HG03066 (cell line): Measurements from ENCODE around the gene TESK1.
"Not testable (repeated sequence)": the region's sequence is repeated elsewhere in the genome, so short reads cannot be mapped to it uniquely, and the experiment has no call there.

Source experiments
- ATAC-seq: cut with Tn5 transposase; IDR thresholded peaks from one replicate; pipeline ENCODE4 v1.9.1; 2021; ENCODE audit warnings: low read depth; ENCODE audit not compliant: unreplicated experiment

TESK1 gene

DNA sequence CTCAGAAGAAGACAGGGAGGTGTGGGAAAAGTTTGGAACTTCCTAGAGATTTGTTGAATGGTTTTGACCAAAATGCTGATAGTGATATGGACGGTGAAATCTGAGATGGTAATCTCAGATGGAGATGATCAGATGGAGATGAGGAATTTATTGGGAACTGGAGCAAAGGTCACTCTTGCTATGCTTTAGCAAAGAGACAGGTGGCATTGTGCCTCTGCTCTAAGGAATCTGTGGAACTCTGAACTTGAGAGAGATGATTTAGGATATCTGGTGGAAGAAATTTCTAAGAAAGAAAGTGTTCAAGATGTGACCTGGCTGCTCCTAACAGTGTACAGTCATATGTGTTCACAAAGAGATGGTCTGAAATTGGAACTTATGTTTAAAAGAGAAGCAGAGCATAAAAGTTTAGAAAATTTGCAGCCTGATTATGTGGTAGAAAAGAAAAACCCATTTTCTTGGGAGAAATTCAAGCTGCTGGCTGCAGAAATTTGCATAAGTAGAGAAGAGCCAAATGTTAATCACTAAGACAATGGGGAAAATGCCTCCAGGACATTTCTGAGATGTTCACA, 25.3 kb upstream of the TESK1 start:
- not testable (repeated sequence) for ATAC-seq

DNA sequence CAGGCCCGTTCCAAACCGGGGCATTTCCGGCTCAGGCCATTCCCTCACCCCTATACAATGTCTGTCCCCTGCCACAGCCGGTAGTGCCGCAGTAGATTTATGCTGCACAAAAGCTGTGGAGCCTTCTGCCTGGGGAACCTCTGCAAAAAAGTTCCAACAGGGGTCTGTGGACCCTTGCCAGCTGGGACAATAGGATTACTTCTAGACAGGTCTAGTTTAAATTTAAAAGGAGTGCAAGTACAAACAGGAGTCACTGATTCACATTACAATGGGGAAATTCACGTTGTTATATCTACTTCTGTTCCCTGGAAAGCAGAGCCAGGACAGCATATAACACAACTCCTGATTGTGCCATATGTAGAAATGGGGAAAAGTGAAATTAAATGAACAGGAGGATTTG, 21.5 kb upstream of the TESK1 start:
- not testable (repeated sequence) for ATAC-seq

DNA sequence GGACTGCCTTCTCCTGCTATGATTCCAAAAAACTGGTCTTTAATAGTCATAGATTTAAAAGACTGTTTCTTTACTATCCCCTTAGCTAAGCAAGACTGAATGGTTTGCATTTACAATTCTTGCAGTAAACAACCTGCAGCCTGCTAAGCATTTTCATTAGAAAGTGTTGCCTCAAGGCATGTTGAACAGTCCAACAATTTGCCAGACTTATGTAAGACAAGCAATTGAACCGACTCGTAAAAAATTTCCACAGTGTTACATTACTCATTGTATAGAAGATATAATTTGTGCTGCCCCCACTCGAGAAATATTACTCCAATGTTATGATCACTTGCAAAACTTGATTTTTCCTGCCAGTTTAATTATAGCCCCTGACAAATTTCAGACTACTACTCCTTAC, 20.4 kb upstream of the TESK1 start:
- ATAC-seq, result not testable (repeated sequence)

DNA sequence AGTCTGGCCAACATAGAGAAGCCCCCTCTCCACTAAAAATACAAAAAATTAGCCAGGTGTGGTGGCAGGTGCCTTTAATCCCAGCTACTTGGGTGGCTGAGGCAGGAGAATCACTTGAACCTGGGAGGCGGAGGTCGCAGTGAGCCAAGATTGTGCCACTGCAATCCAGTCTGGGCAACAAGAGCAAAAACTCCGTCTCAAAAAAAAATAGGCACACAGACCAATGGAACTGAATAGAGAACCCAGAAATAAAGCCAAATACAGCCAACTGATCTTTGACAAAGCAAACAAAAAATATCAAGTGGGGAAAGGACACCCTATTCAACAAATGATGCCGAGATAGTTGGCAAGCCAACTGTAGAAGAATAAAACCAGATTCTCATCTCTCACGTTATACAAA, 16.6 kb upstream of the TESK1 start:
- ATAC-seq, result not testable (repeated sequence)

DNA sequence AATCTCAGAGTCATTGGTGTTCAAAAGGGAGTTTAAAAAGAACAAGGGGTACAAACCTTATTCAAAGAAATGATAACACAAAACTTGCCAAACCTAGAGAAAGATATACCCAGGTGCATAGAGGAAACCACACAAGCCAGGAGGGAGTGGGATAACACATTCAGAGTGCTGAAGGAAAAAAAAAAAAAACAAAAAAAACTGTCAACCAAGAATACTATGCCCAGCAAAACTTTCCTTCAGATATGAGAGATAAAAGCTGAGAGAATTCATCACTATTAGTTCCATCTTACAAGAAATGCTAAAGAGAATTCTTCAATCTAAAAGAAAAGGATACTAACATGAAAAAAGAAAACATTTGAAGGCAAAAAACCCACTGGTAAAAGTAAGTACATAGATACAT, 11.5 kb upstream of the TESK1 start:
- no peak for ATAC-seq

DNA sequence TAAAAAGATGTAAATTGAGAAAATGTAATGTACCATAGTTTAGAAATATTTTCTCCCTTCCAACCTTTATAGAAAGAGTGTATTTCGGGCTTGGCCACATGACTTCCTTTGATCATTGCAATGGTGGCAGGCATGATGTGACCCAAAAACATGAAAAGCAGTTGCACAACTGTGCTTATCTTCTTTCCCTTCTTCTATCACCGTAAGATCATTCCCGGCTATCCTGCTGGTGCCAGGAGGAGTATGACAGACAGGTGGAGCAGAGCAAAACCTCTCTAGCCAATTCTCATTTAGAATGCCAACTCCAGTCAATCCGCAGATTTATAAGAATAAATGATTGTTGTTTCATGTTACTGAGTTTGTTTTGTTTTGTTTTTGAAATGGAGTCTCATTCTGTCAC, 10.6 kb upstream of the TESK1 start:
- no peak for ATAC-seq

DNA sequence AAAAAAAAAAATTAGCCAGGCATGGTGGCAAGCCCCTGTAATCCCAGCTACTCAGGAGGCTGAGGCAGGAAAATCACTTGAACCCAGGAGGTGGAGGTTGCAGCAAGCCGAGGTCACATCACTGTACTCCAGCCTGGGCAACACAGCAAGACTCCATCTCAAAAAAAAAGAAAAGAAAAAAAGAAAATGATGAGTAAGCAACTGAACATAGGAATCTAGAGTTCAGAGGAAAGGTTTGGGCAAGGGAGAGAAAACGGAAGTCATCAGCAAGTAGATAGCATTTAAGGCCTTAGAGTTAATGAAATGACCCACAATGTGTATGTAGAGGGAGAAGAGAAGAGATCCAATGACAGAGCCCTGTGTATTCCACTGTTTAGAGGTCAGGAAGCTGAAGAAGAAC, 8.2 kb upstream of the TESK1 start:
- ATAC-seq, result not testable (repeated sequence)

DNA sequence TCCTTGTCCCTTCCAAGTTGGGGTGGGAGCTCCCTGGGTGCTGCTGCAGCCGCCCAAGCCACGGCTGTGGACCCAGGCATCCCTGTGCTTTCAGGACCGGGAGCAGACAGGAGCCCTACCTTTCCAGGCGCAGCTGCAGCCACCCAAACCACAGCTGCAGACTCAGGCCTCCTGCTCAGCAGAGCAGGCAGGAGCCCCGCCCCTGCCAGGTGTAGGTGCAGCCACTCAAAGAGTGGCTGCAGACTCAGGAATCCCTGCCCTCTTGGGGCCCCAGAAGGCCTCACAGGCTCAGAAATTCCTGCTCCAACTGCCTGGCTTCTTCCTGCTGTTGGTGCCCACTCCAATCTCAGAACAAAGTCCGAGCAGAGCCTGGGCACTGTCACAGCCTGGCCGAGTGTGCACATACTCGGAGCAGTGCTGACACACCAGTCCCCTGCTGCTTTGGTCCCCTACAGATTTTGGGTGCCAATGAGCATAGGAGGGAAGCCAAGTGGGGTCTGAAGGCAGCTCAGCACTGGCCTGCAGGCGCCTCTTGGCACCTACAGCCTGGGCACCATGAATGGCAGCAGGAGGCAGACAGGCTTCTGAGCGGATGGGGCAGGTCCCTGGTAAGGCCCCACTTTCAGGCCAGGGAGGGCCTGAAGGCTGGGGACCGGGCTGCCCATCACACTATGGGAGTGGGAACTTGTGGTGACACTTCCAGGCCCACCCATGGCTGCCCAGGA, 6.0 kb upstream of the TESK1 start:
- no peak for ATAC-seq

DNA sequence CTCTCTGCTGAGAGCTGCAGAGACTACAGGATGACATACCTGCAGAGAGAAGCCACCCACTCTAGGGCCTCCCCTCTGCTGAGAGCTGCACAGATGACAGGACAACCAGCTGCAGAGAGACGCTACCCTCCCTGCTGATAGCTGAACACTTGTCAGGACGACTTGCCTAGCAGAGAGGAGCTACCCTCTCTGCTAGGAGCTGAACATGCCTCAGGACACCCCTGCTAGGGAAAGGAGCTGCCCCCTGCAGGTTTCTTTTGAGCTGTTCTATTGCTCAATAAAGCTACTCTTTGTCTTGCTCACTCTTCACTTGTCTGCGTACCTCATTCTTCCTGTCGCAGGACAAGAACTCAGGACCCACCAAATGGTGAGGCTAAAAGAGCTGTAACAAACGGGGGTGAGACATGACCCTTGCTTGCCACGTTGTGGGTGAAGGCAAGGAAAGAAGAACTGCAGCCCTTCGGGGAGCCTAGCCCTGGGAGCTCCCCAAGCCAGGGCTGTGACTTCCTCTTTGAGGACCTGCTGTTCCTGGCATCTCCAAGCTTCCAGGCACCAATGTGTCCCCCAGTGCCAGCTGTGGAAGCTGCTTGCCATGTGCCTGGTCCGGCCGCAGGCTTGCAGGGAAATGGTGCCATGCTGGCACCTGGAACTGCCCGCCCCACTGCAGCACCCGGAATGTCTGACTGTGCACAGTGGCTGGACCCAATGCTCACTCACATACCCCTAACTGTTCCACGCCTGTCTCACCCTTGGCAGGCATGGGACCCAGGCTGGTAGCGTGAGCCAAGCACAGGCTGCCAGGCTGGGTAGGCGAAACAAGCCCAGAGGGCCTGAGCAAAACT, 5.1 kb upstream of the TESK1 start:
- no peak for ATAC-seq

DNA sequence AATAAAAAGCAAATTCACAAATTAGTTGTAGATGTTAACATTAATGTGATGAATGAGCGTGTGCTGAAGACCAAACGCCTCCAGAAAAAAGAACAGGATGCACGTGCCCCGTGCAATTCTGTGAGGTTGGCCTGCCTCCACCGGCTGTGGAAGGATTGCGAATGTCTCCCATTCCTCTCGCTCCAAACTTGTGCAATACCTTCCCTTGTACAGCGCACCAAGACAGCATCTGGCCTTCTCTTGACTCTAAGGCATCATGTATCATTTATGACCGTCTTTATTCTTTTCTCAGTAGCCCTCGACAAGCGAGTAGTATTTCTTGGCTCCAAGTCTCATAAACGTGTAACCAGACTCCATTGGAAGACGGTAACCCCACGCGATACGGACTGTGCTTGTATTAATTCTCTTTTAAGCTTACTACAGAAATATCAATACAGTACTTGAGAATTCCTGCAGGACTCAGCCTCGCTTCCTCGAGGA, 1.5 kb upstream of the TESK1 start:
- ATAC-seq, result no peak

DNA sequence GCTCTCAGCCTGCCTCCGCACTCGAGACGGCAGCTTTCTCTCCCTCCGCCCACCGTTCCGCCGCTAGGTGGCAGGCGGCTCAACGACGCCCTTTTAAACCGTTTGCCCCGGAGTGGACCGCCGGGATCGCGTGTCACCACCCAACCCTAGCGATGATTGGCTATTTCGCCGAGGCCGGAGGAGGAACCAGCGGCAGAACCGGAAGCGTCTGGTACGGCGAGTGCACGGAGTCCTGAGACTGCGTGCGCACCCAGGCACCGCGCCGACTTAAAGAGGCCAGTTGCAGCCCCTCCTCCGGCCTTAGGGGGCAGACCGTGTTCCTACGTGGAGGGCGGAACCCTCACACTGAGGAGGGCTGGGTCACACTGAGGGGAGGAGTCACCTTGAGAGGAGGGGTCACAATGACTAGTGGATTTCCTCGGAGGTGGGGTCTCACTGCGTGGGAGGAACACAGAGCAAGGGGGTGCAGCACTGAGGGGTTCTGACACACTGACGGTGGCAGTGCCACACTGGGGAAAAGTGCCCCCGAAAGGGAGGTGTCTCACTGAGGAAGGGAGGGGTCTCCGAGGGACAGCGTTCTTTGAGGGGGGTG, 980 bp upstream of the TESK1 start:
- peak; percentile 85 for ATAC-seq

DNA sequence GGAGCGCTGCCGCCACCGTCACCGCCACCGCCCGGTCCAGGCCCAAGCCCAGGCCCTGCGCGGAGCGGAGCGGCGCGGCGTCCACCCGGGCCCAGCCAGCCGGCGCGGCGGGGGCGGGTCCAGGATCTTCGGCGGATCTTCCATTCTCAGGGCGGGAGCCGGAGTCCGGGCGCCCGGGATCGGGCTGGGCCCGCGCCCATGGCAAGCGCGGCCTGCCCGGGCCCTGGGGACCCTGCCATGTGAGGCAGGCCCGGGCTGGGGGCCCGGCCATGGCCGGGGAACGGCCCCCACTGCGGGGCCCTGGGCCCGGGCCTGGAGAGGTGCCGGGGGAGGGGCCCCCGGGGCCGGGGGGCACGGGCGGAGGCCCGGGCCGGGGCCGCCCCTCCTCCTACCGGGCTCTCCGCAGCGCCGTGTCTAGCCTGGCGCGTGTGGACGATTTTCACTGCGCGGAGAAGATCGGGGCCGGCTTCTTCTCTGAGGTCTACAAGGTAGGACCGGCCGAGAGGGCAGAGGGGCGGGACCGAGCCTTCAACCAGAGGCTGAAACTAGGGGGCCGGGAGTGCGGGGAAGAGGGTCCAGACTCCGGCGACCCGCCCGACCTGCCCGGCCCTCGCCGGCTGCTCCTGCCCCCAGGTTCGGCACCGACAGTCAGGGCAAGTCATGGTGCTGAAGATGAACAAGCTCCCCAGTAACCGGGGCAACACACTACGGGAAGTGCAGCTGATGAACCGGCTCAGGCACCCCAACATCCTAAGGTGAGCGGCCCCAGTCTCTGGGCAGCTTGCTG, 482 bp downstream of the TESK1 start:
- ATAC-seq, result peak; percentile 3

DNA sequence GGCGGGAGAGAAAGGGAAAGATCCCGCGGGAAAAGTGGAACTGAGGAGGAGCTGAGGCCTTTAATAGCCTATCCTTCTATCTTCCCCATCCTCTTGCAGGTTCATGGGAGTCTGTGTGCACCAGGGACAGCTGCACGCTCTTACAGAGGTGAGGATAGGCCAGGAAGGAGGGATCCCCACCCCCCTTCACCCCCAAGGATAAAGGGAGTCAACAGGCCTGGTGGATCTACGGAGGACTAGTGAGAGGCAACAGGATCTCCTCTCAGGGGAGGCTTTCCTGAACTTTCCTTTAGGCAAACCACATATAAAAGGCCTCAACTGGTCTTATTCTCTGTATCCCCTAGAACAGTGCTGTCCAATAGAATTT, 1.1 kb downstream of the TESK1 start:
- ATAC-seq, result no peak

DNA sequence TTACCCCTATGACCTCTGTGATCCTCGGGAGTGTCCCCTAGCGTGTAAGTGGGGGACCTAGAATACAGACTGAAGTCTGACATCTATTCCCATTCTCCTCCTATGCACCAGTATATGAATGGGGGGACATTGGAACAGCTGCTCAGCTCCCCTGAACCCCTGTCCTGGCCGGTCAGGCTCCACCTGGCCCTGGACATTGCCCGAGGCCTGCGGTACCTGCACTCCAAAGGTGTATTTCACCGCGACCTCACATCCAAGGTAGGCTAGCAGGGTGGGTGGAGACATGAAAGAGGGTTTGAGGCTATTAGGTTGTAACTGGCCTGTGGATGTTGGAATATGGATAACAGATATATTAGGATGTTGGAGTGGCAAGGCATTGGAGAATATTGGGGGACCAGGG, 1.7 kb downstream of the TESK1 start:
- no peak for ATAC-seq

DNA sequence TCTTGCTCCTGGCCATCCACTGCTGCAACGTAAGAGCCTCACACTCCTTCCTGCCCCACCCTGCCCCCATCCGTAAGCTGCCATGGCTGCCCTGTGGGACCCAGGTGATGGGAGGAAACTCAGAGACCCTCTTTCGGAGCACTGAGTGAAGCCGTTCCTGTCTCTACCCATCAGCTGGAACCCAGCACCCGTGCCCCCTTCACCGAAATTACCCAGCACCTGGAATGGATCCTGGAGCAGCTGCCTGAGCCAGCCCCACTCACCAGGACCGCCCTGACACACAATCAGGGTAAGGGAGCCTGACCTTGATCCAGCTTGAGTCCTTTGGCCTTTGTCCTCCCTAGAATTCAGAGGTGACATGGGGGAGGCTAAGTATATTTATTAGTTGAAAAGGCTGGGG, 3.2 kb downstream of the TESK1 start:
- ATAC-seq, result no peak

DNA sequence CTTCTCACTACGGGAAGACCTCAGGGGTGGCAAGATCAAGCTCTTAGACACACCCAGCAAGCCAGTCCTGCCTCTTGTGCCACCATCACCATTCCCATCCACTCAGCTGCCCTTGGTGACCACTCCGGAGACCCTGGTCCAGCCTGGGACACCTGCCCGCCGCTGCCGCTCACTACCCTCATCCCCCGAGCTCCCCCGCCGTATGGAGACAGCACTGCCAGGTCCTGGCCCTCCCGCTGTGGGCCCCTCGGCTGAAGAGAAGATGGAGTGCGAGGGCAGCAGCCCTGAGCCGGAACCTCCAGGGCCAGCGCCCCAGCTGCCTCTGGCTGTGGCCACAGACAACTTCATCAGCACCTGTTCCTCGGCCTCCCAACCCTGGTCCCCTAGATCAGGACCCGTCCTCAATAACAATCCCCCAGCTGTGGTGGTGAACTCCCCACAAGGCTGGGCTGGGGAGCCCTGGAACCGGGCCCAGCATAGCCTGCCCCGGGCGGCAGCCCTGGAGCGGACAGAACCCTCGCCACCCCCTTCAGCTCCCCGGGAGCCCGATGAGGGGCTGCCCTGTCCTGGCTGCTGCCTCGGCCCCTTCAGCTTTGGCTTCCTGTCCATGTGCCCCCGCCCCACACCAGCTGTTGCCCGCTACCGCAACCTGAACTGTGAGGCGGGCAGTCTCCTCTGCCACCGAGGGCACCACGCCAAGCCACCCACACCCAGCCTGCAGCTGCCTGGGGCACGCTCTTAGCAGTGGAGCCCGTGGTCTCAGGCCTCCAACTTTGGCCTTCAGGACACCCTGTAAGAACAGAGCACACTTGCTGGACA, 4.1 kb downstream of the TESK1 start:
- ATAC-seq, result no peak

DNA sequence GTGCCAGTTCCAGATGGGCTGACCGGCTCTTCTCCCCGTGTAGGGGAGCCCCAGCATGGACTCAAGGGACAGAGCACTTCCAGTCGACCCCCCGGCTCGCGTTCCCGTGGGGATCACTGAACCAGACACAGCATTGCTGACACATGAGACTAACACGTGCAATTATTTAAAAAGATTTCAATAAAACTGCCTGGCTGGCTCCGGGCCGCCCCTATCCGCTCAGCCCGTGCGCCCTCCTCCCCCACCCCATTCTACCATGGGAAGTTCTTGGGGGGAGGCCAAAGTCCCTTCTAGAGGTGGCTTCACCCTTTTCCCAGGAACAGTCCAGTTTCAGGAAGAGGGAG, 4.7 kb downstream of the TESK1 start:
- ATAC-seq, result no peak

DNA sequence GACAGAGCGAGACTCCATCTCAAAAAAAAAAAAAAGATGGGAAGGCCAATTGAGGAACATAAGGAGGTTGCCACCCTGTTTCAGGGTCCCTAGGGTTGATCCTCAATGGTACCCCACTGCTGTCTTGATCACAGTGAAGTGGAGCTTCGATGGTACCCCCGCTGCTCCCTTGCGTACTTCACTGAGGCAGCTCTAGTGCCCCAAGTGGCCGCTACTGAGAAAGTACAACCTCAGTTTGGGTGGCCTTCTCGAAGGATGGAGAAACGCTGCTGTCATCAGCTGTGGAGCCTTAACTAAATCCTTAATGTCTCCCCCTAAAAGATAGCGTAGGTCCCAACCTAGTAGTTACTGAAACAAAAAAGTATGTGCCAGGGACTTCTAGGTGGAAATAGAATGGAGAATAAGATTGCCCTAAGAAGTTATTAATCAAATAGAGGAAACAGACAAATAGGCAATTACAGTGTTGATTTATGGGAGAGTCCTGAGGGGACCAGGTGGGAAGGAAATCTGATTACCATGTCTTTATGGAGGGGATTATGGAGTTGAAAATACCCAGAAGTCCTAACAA, 6.3 kb downstream of the TESK1 start:
- ATAC-seq, result no peak

DNA sequence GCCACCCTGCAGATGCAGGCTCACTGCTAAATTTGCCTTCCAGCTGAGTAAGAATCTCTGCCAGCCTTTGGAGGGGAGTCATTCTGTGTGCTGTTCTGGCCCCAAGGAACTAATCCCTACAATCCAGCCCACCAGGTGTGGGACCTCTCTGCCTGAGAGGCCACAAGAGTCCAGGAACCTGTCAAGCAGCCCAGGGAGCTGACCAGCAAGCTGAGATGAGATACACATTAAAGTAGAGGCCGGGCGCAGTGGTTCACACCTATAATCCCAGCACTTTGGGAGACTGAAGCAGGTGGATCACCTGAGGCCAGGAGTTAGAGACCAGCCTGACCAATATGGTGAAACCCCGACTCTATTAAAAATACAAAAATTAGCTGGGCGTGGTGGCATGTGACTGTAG, 7.0 kb downstream of the TESK1 start:
- ATAC-seq, result not testable (repeated sequence)
